GM19025 (cell line): Measurements from ENCODE around the gene OR8A1.

ENCODE experiments used
- ATAC-seq: cut with Tn5 transposase; IDR thresholded peaks from one replicate; pipeline ENCODE4 v1.9.1; 2021; ENCODE audit warnings: mild to moderate bottlenecking, low read depth, moderate library complexity; ENCODE audit not compliant: unreplicated experiment

OR8A1 gene

GRCh38 chr11:124569697-124570096 is at the start of gene OR8A1:
TSS of gene OR8A1 (plus strand) at chr11:124569997. CDS start at chr11:124570120, 123 bp downstream.
- ATAC-seq: no peak

GRCh38 chr11:124520550-124520854 is 49.3 kb upstream of the OR8A1 start:
- no peak for ATAC-seq

- ATAC-seq: no peak
These were observed 36.2 kb upstream of the OR8A1 start for GRCh38 chr11:124533626-124534025.

- no peak for ATAC-seq
These were observed 35.7 kb upstream of the OR8A1 start for GRCh38 chr11:124534051-124534450.

GRCh38 chr11:124535552-124536232 is 34.1 kb upstream of the OR8A1 start:
- ATAC-seq: no peak

- ATAC-seq: no peak
These were observed 33.3 kb upstream of the OR8A1 start for GRCh38 chr11:124536520-124536919.

- ATAC-seq: no peak
These were observed 31.8 kb upstream of the OR8A1 start for GRCh38 chr11:124538019-124538418.

GRCh38 chr11:124541204-124541603 is 28.6 kb upstream of the OR8A1 start:
- ATAC-seq: no peak

- ATAC-seq: no peak
These were observed 26.7 kb upstream of the OR8A1 start for GRCh38 chr11:124543145-124543544.

- ATAC-seq: no peak
These were observed 26.2 kb upstream of the OR8A1 start, which contains the start of gene OR8B12 for GRCh38 chr11:124543554-124543953. TSS of gene OR8B12 (minus strand) at chr11:124543654. CDS start at chr11:124543654, 0 bp downstream.

- ATAC-seq: no peak
These were observed 18.6 kb upstream of the OR8A1 start for GRCh38 chr11:124551189-124551588.

- ATAC-seq: no peak
These were observed 17.8 kb upstream of the OR8A1 start for GRCh38 chr11:124551987-124552386.

GRCh38 chr11:124556828-124557227 is 13.0 kb upstream of the OR8A1 start:
- ATAC-seq: no peak

GRCh38 chr11:124570160-124570559 is 363 bp downstream of the OR8A1 start:
- ATAC-seq: no peak

- no peak for ATAC-seq
These were observed 8.1 kb downstream of the OR8A1 start for GRCh38 chr11:124577716-124578427.

GRCh38 chr11:124578761-124579160 is 9.0 kb downstream of the OR8A1 start:
- ATAC-seq: no peak

GRCh38 chr11:124581817-124582216 is 12.0 kb downstream of the OR8A1 start:
- ATAC-seq: no peak

- ATAC-seq: no peak
These were observed 12.8 kb downstream of the OR8A1 start for GRCh38 chr11:124582565-124582964.

GRCh38 chr11:124583781-124584180 is 14.0 kb downstream of the OR8A1 start:
- no peak for ATAC-seq

GRCh38 chr11:124584681-124585372 is 15.0 kb downstream of the OR8A1 start:
- no peak for ATAC-seq

- no peak for ATAC-seq
These were observed 16.6 kb downstream of the OR8A1 start for GRCh38 chr11:124586238-124586860.
